Fibroblast of skin of left quadriceps (primary cell): ENCODE data around the gene HSPG2.
"Not testable (repeated sequence)": the region's sequence is repeated elsewhere in the genome, so short reads cannot be mapped to it uniquely, and the experiment has no call there.

Experiments used
- DNase-seq, 2 experiments: peaks; one replicate each; pipeline ENCODE4 v3.0.0-alpha.2; 2013; ENCODE audit warnings: low read depth in 2 of 2

The HSPG2 gene

DNA sequence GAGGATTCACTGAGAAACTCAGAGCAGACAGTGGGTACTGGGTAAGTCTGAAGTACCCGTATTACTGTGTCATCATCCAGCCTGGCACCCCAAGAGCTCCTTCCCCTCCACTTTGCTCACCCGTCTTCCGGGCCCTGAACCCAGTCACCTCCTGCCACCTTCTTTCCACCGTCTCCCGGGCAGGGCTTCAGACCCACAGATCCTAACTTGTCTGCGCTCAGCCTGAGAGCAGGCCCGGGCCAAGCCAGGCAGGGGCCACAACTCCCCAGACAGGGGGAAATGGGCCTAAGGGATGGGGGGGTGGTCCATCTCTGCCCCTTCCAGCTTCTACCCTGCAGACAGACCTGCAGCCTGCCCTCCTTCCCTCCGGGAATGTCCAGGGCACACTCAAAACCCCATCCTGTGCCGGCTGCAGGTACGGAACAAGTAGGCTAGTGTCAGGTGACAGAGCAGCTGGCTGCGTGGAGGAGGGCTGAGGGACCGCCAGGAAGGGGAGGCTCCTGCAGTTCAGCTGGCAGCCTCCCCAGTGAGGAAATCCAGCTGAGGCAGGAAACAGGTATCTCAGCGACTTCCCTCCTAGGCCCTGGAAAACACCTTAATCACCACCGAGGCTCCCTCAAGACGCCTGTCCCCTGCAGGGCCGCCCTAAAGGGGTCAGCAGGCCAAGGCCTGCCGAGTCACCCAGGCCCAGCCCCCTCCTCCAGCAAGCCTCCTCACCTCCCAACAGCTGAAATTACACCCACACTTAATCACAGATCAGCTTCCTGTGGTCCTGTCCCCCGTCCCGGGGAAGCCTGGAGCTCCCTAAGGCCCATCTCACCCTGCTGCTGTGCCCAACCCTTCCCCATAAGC lies 3.5 kb downstream of the HSPG2 start:
- no peak for DNase-seq

DNA sequence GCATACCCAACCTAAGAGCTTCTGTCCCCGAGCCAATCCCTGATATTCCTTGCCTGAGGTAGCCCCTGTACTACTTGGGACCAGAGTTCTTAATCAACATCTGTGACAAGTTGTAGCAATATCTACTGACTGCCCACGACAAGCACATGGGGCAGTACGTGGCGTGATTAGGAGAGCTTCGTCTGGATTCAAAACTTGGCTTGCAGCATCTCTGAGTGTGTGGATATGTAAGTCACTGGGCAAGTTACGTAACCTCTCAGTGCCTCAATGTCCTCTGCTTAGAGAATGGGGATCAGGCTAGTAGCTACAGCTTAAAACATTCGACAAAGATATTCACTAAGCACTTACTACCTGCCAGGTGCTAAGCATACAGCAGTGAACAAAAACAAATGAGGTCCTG lies 5.0 kb downstream of the HSPG2 start:
- DNase-seq = no peak

GRCh38 chr1:21931171-21932093 lies 5.7 kb downstream of the HSPG2 start:
- DNase-seq = peak; percentile 53

DNA sequence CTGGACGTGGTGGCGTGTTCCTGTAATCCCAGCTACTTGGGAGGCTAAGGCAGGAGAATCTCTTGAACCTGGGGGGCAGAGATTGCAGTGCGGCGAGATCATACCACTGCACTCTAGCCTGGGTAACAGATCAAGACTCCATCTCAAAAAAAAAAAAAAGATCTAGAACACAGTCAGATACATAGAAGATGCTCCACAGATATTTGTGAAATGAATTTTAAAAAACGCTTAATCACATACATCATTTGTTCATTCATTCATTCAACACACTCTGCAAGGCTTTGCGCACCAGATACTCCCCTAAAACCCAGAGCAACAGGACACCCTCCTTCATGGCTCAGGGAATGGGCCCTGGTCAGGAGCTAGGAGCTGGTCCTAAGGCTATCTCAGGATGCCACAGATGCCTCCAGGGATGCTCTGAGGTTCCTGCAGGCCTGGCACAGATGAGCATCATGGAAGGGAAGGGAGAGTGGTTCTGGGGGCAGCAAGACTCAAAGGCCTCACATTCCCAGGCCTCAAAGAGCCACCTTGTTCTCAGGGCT lies 6.4 kb downstream of the HSPG2 start:
- no peak for DNase-seq

GRCh38 chr1:21930080-21930571 lies 7.0 kb downstream of the HSPG2 start:
- no peak for DNase-seq

DNA sequence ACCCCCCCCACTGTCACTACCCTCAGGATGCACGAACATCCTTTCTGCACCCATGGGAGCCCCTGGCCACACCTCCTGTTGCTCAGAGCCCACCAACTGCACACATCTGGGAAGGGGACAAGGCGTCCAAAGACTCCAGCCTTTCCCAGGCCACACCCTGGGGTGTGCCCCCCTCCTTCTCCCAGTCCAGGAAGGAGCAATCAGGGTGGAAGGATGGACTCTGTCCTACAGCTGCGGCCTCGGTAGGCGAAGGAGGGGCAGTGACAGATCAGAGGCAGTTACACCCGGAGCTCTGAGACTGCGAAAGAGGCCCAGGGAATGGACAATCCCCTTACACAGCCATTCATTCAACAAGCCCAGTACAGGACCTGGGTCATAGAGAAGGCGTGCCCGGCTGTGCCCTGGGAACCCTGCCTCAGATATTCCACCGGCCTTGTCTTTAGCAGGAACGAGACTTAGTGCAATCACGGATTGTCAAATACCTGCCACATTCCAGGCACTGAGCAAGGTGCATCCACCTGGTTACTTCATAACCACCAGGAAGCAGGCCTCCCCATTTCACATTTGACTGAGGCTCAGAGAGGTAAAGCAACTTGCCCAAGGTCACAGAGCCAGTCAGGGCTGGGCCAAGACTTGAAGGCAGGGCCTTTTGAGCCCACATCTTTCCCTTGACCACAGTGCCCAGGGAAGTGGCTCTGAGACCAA lies 9.4 kb downstream of the HSPG2 start:
- no peak for DNase-seq

DNA sequence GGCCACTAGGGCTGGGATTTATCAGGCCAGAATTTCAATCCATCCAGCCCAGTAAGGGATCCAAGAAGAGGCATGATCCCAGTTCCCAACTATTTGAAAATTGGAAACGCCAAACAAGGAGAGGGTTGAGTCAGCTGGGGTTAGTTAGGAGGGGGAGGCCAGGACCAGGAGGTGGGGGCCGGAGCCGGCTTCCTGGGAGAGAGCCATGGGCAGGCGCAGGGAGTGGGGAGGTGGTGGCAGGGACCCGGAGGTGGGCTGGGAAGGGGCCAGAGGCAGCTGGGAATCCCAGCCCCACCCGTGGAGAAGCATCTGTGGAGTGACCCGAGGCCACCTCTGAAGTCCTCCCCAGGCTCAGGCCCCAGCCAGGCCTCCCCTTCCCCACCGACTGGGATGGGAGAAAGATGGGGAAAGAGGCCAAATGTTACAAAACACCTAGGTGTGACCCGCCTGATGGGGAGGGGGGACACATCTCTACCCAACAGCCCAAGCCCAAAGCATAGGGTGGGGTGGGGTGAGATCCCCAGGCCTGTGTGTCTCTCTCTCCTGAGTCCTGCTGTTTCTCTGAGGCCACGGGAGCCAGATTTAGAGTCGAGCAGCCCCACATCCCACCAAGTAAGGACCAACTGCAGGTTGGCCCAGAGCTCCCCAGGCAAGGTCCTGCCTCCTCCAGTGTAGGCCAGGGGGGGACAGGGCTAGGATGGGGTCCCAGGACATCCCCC lies 10.1 kb downstream of the HSPG2 start:
- peak; percentile 56 for DNase-seq

DNA sequence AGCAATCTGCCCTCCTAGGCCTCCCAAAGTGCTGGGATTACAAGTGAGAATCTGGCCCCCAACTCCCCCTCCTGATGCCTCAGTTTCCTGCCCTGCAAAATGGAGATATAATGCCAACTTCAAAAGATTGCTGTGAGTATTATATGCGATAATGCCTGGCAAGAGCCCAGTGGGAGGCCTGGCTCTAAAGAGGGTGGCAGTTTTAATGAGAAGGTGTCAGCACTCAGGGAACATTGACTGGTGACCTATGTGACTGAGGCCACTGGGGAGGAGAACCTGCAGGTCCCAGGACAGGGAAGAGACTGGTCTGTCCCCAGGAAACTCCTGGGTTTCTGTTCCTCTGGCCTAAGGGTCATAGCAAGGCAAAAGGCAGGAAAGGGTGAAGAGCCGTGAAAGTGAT lies 11.0 kb downstream of the HSPG2 start:
- no peak for DNase-seq

GRCh38 chr1:21925334-21925940 lies 11.7 kb downstream of the HSPG2 start:
- DNase-seq = no peak

GRCh38 chr1:21924503-21925005 lies 12.6 kb downstream of the HSPG2 start:
- no peak for DNase-seq

- DNase-seq = no peak
These were observed 14.8 kb downstream of the HSPG2 start for GRCh38 chr1:21922090-21923013.

- no peak for DNase-seq
These were observed 15.8 kb downstream of the HSPG2 start for GRCh38 chr1:21921100-21921875.

DNA sequence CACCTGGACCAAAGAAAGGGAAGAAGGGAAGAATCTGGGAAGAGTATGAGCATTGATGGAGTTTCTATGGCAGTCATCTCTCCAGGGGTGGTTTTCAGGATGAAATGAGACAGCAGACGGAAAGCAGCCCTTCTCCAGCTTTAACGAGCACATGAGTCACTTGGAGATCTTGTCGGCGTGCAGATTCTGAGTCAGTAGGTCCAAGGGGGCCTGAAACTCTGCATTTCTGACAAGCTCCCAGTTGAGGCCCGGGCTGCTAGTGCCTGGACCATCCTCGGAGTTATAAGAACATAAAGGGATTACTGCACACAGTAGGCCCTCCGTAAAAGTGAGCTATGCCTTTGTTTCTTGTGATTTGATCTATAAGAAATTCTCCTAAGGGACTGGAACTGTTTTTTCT lies 17.6 kb downstream of the HSPG2 start:
- DNase-seq = no peak

- not testable (repeated sequence) for DNase-seq
These were observed 19.9 kb downstream of the HSPG2 start for GRCh38 chr1:21917239-21917631.

DNA sequence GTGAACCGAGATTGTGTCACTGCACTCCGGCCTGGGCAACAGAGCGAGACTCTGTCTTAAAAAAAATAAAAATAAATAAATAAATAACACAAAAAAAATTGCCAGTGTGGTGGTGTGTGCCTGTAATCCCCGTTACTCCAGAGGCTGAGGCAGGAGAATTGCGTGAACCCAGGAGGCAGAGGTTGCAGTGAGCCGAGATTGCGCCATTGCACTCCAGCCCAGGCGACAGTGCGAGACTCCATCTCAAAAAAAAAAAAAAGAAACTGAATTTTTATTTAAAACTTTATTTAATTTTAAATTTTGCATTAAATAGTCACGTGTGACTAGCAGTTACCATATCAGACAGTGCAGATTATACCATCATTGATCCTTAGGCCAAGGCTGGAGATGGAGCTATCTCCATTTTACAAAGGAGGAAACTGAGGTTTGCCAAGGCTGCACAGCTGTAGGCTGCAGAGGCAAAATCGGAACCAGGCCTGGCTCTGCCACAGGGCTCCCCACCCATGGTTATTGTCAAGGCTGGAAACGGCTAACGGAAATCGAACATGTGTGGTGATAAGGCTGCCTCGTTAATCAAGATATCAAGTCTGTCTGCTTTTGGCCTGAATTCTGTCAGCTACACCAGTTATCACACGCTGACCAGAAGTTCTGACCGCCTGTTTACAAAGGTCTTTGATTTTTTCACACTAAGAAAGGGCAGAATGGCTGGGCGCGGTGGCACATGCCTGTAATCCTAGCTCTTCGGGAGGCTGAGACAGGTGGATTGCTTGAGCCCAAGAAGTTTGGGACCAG lies 20.5 kb downstream of the HSPG2 start:
- DNase-seq = no peak

- no peak for DNase-seq
These were observed 22.1 kb downstream of the HSPG2 start for GRCh38 chr1:21914880-21915640.

DNA sequence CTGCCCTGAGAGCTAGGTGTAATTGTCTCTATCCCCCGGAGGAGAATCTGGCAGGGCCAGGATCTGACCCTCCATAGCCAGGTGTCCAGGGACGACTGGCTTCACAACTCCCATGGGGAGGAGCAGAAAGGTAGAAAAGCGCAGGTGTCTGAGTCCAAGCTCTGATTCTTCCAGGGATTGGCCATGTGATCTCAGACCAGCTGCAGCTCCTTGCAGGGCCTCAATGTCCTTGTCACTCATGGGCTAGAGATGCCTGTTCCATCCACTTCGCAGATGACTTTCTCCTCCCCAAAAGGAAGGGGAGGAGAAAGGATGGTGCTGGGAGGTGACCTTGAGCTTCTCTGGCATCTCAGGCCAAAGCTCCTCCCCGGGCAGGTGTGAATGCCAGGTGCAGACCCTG lies 22.7 kb downstream of the HSPG2 start:
- no peak for DNase-seq
